ENCODE data around the gene UVRAG.

DNA sequence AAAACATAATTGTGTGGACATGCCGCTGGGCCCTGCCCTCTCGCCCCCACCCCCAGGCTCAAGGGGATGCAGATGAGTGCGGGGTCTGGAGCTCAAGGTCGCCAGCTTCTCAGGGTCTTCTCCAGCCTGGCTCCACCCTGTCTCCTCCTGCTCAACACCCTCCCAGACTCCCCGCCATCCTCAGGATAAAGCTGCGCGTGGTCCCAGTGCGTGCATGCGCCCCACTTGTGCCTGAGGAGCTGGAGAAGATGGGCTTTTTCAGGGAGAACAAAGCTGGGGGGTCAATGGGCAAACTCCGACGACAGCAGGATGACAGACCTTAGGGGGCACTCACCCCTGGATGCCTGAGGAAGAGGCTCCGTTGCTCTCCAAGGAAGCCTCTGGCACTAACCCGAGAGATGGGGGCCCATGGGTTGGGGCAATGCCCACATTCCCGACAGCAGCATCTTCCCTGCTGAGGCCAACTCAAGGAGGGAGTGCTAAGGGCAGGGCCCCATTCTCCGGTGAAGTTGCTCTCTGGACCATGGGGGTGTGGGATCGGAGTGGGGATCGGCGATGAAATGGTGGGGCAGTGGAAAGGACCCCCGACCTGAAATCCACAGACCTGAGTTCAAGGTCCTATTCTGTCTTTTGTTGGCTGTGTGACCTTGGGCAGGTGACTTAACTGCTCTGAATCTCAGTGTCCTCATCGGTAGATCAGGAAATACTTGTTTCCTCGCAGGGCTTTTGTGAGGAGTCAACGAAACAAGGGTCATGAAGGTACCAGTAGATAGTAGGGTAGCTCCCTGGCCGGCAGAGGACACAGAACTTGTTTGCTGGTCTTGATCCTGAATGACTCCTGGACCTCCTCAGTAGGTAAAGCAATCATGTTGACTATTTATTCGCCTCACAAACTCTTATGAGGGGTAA is 343.6 kb downstream of the UVRAG start:
- TF ChIP-seq POLR2AphosphoS5 (IDR thresholded peaks at IDR 0.05; ENCODE audit: low read depth, low read length) (no peak), REST (IDR thresholded peaks at IDR 0.05; ENCODE audit: insufficient read depth in 1 of 2, low read depth in 2 of 2, low read length in 1 of 2) (no peak), SIN3A (IDR thresholded peaks at IDR 0.05; ENCODE audit: borderline replicate concordance, insufficient read depth, low read depth, low read length) (no peak)
- TF ChIP-seq, protein P1, sequence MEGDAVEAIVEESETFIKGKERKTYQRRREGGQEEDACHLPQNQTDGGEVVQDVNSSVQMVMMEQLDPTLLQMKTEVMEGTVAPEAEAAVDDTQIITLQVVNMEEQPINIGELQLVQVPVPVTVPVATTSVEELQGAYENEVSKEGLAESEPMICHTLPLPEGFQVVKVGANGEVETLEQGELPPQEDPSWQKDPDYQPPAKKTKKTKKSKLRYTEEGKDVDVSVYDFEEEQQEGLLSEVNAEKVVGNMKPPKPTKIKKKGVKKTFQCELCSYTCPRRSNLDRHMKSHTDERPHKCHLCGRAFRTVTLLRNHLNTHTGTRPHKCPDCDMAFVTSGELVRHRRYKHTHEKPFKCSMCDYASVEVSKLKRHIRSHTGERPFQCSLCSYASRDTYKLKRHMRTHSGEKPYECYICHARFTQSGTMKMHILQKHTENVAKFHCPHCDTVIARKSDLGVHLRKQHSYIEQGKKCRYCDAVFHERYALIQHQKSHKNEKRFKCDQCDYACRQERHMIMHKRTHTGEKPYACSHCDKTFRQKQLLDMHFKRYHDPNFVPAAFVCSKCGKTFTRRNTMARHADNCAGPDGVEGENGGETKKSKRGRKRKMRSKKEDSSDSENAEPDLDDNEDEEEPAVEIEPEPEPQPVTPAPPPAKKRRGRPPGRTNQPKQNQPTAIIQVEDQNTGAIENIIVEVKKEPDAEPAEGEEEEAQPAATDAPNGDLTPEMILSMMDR (IDR thresholded peaks at IDR 0.05), result no peak

Data from Panc1 (cell line).